CD4-positive, CD25-positive, alpha-beta regulatory T cell (primary cell): ENCODE results near the gene BMS1. TPM values are rescaled to one million over a fixed set of nuclear protein-coding genes. Genes with fewer than 3 reads are reported as not detected.

Source experiments
- ATAC-seq, 2 donors: fragments of 150-1000 bp; cut with Tn5 transposase; one replicate each; pipeline ENCODE4 v1.10.0; 2021; ENCODE audit warnings: low read depth in 2 of 2, moderate number of reproducible peaks in 2 of 2, moderate library complexity in 1 of 2
- DNase-seq, 3 donors: peaks; one replicate each; pipeline versions ENCODE4 v3.0.0 to v3.0.0-alpha.2; 2012 to 2022; ENCODE audit warnings: mixed read lengths in 1 of 3
- H3K27ac ChIP-seq: one replicate; pipeline ENCODE4 v1.7.0; 2013; ENCODE audit warnings: mild to moderate bottlenecking, low read length; ENCODE audit not compliant: insufficient read depth, poor library complexity, severe bottlenecking
- H3K27me3 ChIP-seq: one replicate; pipeline ENCODE4 v1.7.0; 2013; ENCODE audit warnings: low read length; ENCODE audit not compliant: control insufficient read depth, insufficient read depth
- H3K36me3 ChIP-seq: one replicate; pipeline ENCODE4 v1.7.0; 2013; ENCODE audit warnings: mild to moderate bottlenecking, low read length, moderate library complexity; ENCODE audit not compliant: control insufficient read depth, insufficient read depth
- H3K4me1 ChIP-seq: 2 replicates; pipeline ENCODE4 v1.7.0; 2013; ENCODE audit warnings: mild to moderate bottlenecking, low read length; ENCODE audit not compliant: insufficient read depth, control insufficient read depth, poor library complexity, severe bottlenecking
- H3K4me3 ChIP-seq: one replicate; pipeline ENCODE4 v1.7.0; 2013; ENCODE audit warnings: low read depth, mild to moderate bottlenecking, low read length, moderate library complexity
- H3K9me3 ChIP-seq, 2 experiments: 1 replicate in 1 of 2; 2 replicates in 1 of 2; pipeline ENCODE4 v1.7.0; 2013; ENCODE audit warnings: low read length in 2 of 2, mild to moderate bottlenecking in 1 of 2, moderate library complexity in 1 of 2; ENCODE audit not compliant: control insufficient read depth in 2 of 2
- H3K27ac Mint-ChIP-seq, 3 donors: one replicate each; pipeline ENCODE4 v1.8.0; 2020 to 2022; ENCODE audit warnings: mild to moderate bottlenecking in 3 of 3, mixed read lengths in 3 of 3, moderate library complexity in 2 of 3
- H3K27me3 Mint-ChIP-seq: one replicate; pipeline ENCODE4 v1.8.0; 2022; ENCODE audit warnings: mild to moderate bottlenecking, mixed read lengths
- H3K36me3 Mint-ChIP-seq: one replicate; pipeline ENCODE4 v1.8.0; 2020; ENCODE audit warnings: mixed read lengths
- H3K4me1 Mint-ChIP-seq, 4 donors: one replicate each; pipeline ENCODE4 v1.8.0; 2020 to 2022; ENCODE audit warnings: mixed read lengths in 4 of 4, mild to moderate bottlenecking in 1 of 4
- H3K4me3 Mint-ChIP-seq, 4 donors: one replicate each; pipeline ENCODE4 v1.8.0; 2020 to 2022; ENCODE audit warnings: mild to moderate bottlenecking in 4 of 4, mixed read lengths in 4 of 4, moderate library complexity in 3 of 4
- H3K9me3 Mint-ChIP-seq, 7 donors: one replicate each; pipeline ENCODE4 v1.8.0; 2020 to 2022; ENCODE audit warnings: mixed read lengths in 7 of 7, mild to moderate bottlenecking in 3 of 7, moderate library complexity in 2 of 7
- polyA plus RNA-seq, 4 donors: library from polyadenylated mRNA; unstranded; fragments of 300-500 nt; fragmentation: Illumina TruSeq; gene quantifications; one replicate each; pipeline ENCODE4 v1.2.3, GENCODE V29; 2021
- total RNA-seq: library from RNA; stranded (reverse); gene quantifications from one replicate; pipeline ENCODE4 v1.2.3, GENCODE V29; 2022

The BMS1 gene
- total and polyA plus RNA-seq, 5 donors from 2014 or later = 8.6 to 11.7 (median 10.7) TPM

DNA sequence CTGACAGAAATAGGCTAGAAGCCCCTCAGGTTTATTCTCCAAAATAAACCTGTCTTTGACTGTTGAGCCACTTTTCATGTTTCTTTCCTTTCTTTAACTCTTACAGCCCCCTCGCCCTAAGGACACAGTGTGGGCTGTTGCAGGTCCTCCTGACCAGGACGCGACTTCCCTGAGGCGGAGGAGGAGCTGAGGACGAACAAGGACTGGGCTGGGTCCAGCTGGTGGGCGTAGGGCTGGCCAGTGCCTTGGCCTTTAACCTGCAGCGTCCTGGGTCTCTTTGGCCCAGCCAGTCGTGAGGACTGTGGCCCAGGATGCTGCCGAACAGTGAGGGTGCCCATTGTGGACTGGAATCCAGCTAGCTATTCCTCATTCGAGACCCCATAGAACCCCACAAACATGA lies 13.4 kb upstream of the BMS1 start:
- Histone ChIP-seq H3K4me3 (no peak overlapping the region), H3K9me3 (no peaks in the 10 kb centered on the region), H3K27me3 (peaks cover 5% of the 10 kb centered on the region), H3K27ac (no peak overlapping the region), H3K4me1 (no peaks in the 10 kb centered on the region), H3K36me3 (no peaks in the 10 kb centered on the region)
- Mint-ChIP-seq H3K27ac (no peak overlapping the region), H3K27me3 (peaks cover 25% of the 10 kb centered on the region), H3K9me3 (peaks cover 0 to 9% (median 0%) of the 10 kb centered on the region in 7 donors), H3K4me1 (no peaks in the 10 kb centered on the region), H3K4me3 (no peak overlapping the region), H3K36me3 (no peaks in the 10 kb centered on the region)
- ATAC-seq (no peak), DNase-seq (no peak)

DNA sequence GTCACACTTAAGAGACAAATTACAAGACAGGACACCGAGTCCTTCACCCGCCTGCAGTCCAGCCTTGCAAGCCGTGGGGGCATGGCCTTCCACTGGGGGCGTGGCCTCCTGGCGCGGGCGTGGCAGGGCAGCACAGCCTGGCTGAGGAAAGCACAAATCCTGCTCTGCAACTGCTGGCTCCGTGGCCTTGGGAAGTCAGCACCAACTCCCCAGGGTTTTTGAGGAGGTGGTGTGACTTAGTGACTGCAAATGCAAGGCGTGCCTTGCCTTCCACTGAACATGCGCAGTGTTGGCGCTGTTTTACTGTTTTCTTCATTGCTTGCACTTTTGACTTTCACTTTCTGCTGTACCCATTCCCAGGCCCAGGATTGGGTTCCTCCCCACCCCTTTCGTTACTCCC lies 12.9 kb upstream of the BMS1 start:
- Histone ChIP-seq H3K4me1 (no peaks in the 10 kb centered on the region), H3K9me3 (no peaks in the 10 kb centered on the region), H3K27me3 (peaks cover under 1% of the 10 kb centered on the region), H3K36me3 (no peaks in the 10 kb centered on the region), H3K4me3 (no peak overlapping the region), H3K27ac (no peak overlapping the region)
- H3K9me3 Mint-ChIP-seq = peaks cover 0 to 9% (median 0%) of the 10 kb centered on the region in 7 donors
- ATAC-seq (no peak), DNase-seq (no peak)
- peaks cover 21% of the 10 kb centered on the region for H3K27me3 Mint-ChIP-seq
- no peaks in the 10 kb centered on the region for H3K4me1 Mint-ChIP-seq
- no peak overlapping the region for H3K27ac Mint-ChIP-seq
- H3K4me3 Mint-ChIP-seq = no peak overlapping the region
- no peaks in the 10 kb centered on the region for H3K36me3 Mint-ChIP-seq

DNA sequence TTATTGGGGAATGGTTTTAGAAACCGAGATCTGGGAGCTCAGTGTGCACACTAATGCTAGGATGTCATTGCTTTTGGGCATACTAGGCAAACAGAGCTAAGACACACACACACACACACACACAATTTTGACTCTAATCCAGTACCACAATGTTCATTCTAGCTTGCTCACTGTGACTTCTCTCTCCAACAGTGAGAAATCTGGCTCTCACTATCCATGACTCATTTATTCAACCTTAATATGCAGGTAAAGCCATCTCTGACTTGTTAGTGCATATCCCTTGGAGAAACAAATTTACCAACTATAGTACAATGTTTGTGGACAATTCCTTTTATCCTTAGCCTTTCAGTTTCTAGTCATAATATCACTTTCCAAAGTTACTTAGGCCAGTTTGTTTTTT lies 5.9 kb upstream of the BMS1 start:
- peaks cover 14% of the 10 kb centered on the region for H3K27me3 Mint-ChIP-seq

DNA sequence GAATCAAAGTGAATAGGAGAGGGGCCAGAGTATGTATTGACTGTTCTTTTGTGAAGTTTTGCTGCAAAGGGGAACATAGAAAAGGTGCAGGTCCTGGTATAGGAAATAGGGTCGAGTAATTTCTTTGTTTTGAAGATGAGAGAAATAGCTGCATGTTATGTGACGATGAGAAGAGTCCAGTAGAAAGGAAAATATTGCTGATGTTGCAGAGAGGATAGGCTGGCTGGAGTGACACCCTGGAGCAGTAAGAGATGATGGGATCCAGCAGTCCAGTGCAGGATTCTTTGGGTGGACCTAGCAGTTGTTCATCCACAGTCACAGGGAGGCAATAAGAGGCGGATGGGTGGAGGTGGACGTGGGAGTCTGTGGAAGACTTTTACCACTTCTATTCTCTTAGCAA lies 2.1 kb upstream of the BMS1 start:
- Histone ChIP-seq H3K27ac (no peak overlapping the region), H3K4me3 (no peak overlapping the region), H3K9me3 (no peaks in the 10 kb centered on the region), H3K4me1 (peaks cover 14% of the 10 kb centered on the region), H3K36me3 (peaks cover 12% of the 10 kb centered on the region), H3K27me3 (no peaks in the 10 kb centered on the region)
- peak overlapping the region; percentile 95 to 98 (median 96) for H3K4me3 Mint-ChIP-seq
- peaks cover 7 to 40% (median 16%) of the 10 kb centered on the region in 4 donors for H3K4me1 Mint-ChIP-seq
- ATAC-seq (no peak), DNase-seq (no peak)
- peaks cover 0 to 3% (median 0%) of the 10 kb centered on the region in 7 donors for H3K9me3 Mint-ChIP-seq
- peaks cover 5% of the 10 kb centered on the region for H3K36me3 Mint-ChIP-seq
- H3K27me3 Mint-ChIP-seq = peaks cover 5% of the 10 kb centered on the region
- H3K27ac Mint-ChIP-seq = peak overlapping the region in 2 of 3 donors; percentile 47 to 95

More for the DNA sequence above, 5.9 kb upstream of the BMS1 start:
- H3K4me3 ChIP-seq = no peak overlapping the region
- H3K4me1 Mint-ChIP-seq = peaks cover 0 to 14% (median 5%) of the 10 kb centered on the region in 4 donors
- ATAC-seq (no peak), DNase-seq (no peak)
- no peak overlapping the region for H3K27ac Mint-ChIP-seq
- no peaks in the 10 kb centered on the region for H3K36me3 ChIP-seq
- H3K36me3 Mint-ChIP-seq = no peaks in the 10 kb centered on the region
- no peak overlapping the region for H3K27ac ChIP-seq
- peaks cover 1% of the 10 kb centered on the region for H3K4me1 ChIP-seq
- H3K27me3 ChIP-seq = no peaks in the 10 kb centered on the region
- H3K9me3 Mint-ChIP-seq = peaks cover 0 to 7% (median 0%) of the 10 kb centered on the region in 7 donors
- H3K9me3 ChIP-seq = no peaks in the 10 kb centered on the region
- H3K4me3 Mint-ChIP-seq = peak overlapping the region in 1 of 4 donors; percentile 2

DNA sequence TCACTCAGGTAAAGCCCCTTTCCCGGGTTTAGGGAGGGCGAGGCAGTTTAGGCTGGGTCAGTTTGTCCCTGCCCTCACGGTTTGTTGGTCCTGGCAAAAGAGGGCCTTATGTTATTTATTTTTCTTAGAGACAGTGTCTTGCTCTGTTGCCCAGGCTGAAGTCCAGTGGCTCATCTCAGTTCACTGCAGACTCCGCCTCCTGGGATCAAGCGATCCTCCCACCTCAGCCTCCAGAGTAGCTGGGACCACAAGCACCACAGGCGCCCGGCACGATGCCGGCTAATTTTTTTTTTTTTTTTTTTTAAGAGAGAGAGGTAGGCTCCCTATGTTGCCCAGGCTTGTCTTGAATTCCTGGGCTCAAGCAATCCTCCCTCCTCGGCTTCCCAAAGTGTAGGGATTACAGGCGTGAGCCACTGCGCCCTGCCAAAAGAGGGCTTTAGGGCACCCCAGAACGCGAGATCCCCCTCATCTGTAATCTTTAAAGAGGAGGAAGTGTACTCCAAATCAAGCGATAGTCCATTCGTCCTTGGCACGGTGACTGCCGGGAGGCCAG lies 626 bp upstream of the BMS1 start:
- peak overlapping the region; percentile 95 to 98 (median 96) for H3K4me3 Mint-ChIP-seq
- H3K9me3 ChIP-seq = no peaks in the 10 kb centered on the region
- H3K36me3 ChIP-seq = peaks cover 26% of the 10 kb centered on the region
- DNase-seq (no peak), ATAC-seq (no peak)
- H3K4me3 ChIP-seq = peak overlapping the region; percentile 97
- H3K4me1 ChIP-seq = peaks cover 14% of the 10 kb centered on the region
- no peaks in the 10 kb centered on the region for H3K27me3 Mint-ChIP-seq
- peaks cover 8 to 46% (median 18%) of the 10 kb centered on the region in 4 donors for H3K4me1 Mint-ChIP-seq
- H3K27ac ChIP-seq = peak overlapping the region; percentile 80
- peak overlapping the region; percentile 95 to 98 (median 95) for H3K27ac Mint-ChIP-seq
- H3K36me3 Mint-ChIP-seq = peaks cover 14% of the 10 kb centered on the region
- H3K9me3 Mint-ChIP-seq = peaks cover 0 to 1% (median 0%) of the 10 kb centered on the region in 7 donors
- no peaks in the 10 kb centered on the region for H3K27me3 ChIP-seq

DNA sequence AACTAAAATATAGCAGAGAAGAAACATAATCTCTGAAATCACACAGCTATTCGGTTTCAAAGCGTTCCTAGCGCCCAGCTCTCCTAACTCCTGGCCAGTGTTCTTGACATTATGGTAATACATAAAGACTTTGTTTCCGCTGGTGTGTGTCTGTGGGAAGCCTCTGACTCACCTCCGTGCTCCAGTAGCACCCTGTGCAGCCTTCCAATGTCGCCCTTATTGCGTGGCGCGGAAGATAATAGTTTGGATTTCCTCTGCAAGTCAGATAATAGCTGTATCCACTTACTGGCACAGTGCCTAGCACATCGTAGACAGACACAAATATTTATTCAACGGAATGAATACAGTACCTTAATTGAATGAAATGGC lies 570 bp downstream of the BMS1 start:
- Mint-ChIP-seq H3K9me3 (peaks cover 0 to 1% (median 0%) of the 10 kb centered on the region in 7 donors), H3K27ac (peak overlapping the region; percentile 95 to 98 (median 95)), H3K36me3 (peaks cover 17% of the 10 kb centered on the region), H3K4me3 (peak overlapping the region; percentile 95 to 98 (median 96)), H3K4me1 (peaks cover 15 to 46% (median 20%) of the 10 kb centered on the region in 4 donors), H3K27me3 (no peaks in the 10 kb centered on the region)
- DNase-seq = no peak
- Histone ChIP-seq H3K27ac (peak overlapping the region; percentile 80), H3K27me3 (no peaks in the 10 kb centered on the region), H3K4me3 (peak overlapping the region; percentile 97), H3K36me3 (peaks cover 36% of the 10 kb centered on the region), H3K4me1 (peaks cover 14% of the 10 kb centered on the region), H3K9me3 (no peaks in the 10 kb centered on the region)
- ATAC-seq = no peak

DNA sequence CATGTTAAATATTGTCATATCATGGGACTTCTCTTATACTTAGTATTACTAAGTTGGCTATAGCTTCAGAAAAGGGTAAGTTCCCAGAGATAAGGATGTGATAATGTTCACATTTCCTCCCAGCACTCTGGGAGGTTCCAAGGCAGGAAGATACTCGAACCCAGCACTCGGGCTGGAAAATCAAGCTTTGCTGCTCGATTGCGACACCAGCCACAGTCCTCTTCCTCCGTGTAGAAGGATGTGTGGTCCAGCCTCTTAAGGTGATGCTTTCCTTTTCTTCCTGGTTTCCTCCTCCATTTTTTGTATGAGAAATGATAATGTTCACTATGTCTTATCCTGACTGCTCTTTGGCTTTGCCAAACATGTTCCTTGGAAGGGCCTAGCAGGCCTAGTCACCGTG lies 3.2 kb downstream of the BMS1 start:
- Histone ChIP-seq H3K36me3 (peaks cover 59% of the 10 kb centered on the region), H3K27me3 (no peaks in the 10 kb centered on the region), H3K27ac (no peak overlapping the region), H3K4me3 (no peak overlapping the region), H3K4me1 (peaks cover 14% of the 10 kb centered on the region), H3K9me3 (no peaks in the 10 kb centered on the region)
- Mint-ChIP-seq H3K9me3 (peaks cover 0 to 1% (median 0%) of the 10 kb centered on the region in 7 donors), H3K4me1 (peaks cover 18 to 47% (median 22%) of the 10 kb centered on the region in 4 donors), H3K4me3 (no peak overlapping the region), H3K27me3 (no peaks in the 10 kb centered on the region), H3K36me3 (peaks cover 34% of the 10 kb centered on the region), H3K27ac (no peak overlapping the region)
- DNase-seq = no peak
- no peak for ATAC-seq

DNA sequence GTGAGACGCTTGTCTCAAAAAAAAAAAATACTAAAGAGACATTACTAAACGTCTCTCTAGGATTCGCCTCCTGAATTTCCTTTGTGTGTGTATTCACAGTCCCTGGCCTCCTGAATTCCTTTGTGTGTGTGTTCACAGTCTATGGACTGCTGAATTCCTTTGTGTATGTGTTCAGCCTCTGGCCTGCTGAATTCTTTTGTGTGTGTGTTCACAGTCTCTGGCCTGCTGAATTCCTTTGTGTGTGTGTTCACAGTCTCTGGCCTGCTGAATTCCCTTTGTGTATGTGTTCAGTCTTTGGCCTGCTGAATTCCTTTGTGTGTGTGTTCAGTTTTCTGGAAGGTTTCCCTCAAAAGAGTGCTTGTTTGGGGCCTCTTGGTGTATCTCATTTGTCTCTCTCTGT lies 8.2 kb downstream of the BMS1 start:
- peaks cover 91% of the 10 kb centered on the region for H3K36me3 ChIP-seq
- H3K27me3 ChIP-seq = no peaks in the 10 kb centered on the region

More for the DNA sequence above, 8.2 kb downstream of the BMS1 start:
- H3K27ac ChIP-seq = no peak overlapping the region
- no peaks in the 10 kb centered on the region for H3K9me3 Mint-ChIP-seq
- H3K36me3 Mint-ChIP-seq = peaks cover 72% of the 10 kb centered on the region
- H3K9me3 ChIP-seq = no peaks in the 10 kb centered on the region
- H3K4me3 Mint-ChIP-seq = no peak overlapping the region
- ATAC-seq (no peak), DNase-seq (no peak)
- H3K27ac Mint-ChIP-seq = no peak overlapping the region
- no peak overlapping the region for H3K4me3 ChIP-seq
- H3K4me1 Mint-ChIP-seq = peaks cover 0 to 21% (median 12%) of the 10 kb centered on the region in 4 donors
- no peaks in the 10 kb centered on the region for H3K4me1 ChIP-seq
- H3K27me3 Mint-ChIP-seq = no peaks in the 10 kb centered on the region
